Caco-2 (cell line): ENCODE measurements around the gene TCN2. TPM values are rescaled to one million over a fixed set of nuclear protein-coding genes. Genes with fewer than 3 reads are reported as not detected.

Source experiments
- BruUV-seq: library from RNA; stranded (reverse); fragments of 400-500 nt; replicated peaks from 2 replicates; lab custom pipeline; 2021; lab: Mats Ljungman, UMichigan
- CTCF ChIA-PET: fragments of 300-600 bp; sonication (Branson Sonifier 250); formaldehyde crosslinking; loops from one replicate; lab custom pipeline; 2022; ENCODE audit warnings: antibody characterized with exemption; lab: Charles Lee
- POLR2A ChIA-PET: fragments of 300-600 bp; sonication (Branson Sonifier 250); formaldehyde crosslinking; loops from one replicate; lab custom pipeline; 2022; ENCODE audit warnings: antibody characterized with exemption; lab: Charles Lee
- DNase-seq, 2 experiments: peaks; one replicate each; pipeline versions ENCODE4 v3.0.0 to v3.0.0-alpha.2; 2020 to 2022
- H3K27me3 ChIP-seq: replicated peaks from 2 replicates; pipeline ENCODE4 v1.6.0; 2011; ENCODE audit warnings: low read length; ENCODE audit not compliant: control insufficient read depth, insufficient read depth
- H3K36me3 ChIP-seq: 2 replicates; pipeline ENCODE4 v1.5.1; 2011; ENCODE audit warnings: low read length; ENCODE audit not compliant: control insufficient read depth, insufficient read depth
- H3K4me1 ChIP-seq: fragments of 250-450 bp; sonication (Bioruptor Pico); 2 replicates; pipeline ENCODE4 v1.5.1; 2020; ENCODE audit warnings: mild to moderate bottlenecking
- H3K4me3 ChIP-seq: 2 replicates; pipeline ENCODE4 v1.5.1; 2011; ENCODE audit warnings: low read depth, mild to moderate bottlenecking, control low read depth, low read length
- H3K9me3 ChIP-seq: fragments of 250-450 bp; sonication (Bioruptor Pico); 2 replicates; pipeline ENCODE4 v1.5.1; 2020; ENCODE audit warnings: mild to moderate bottlenecking, moderate library complexity
- H3K27ac Mint-ChIP-seq: one replicate; pipeline ENCODE4 v1.8.0; 2022; ENCODE audit warnings: mixed read lengths; ENCODE audit not compliant: unreplicated experiment
- H3K27me3 Mint-ChIP-seq: one replicate; pipeline ENCODE4 v1.8.0; 2022; ENCODE audit warnings: mixed read lengths; ENCODE audit not compliant: insufficient read depth, unreplicated experiment
- H3K36me3 Mint-ChIP-seq: one replicate; pipeline ENCODE4 v1.8.0; 2022; ENCODE audit warnings: mild to moderate bottlenecking, mixed read lengths; ENCODE audit not compliant: insufficient read depth, unreplicated experiment
- H3K4me1 Mint-ChIP-seq: one replicate; pipeline ENCODE4 v1.8.0; 2022; ENCODE audit warnings: low read depth, mixed read lengths; ENCODE audit not compliant: unreplicated experiment
- H3K4me3 Mint-ChIP-seq: one replicate; pipeline ENCODE4 v1.8.0; 2022; ENCODE audit warnings: mild to moderate bottlenecking, moderate library complexity, mixed read lengths; ENCODE audit not compliant: unreplicated experiment
- H3K9me3 Mint-ChIP-seq: one replicate; pipeline ENCODE4 v1.8.0; 2022; ENCODE audit warnings: mixed read lengths; ENCODE audit not compliant: unreplicated experiment
- intact Hi-C: fragments of 100-400 bp; cut with micrococcal nuclease; formaldehyde crosslinking; loops from one replicate; pipeline ENCODE4 v1.10.0; 2022; ENCODE audit not compliant: unreplicated experiment
- total RNA-seq: library from RNA; stranded (reverse); gene quantifications from 2 replicates; pipeline ENCODE4 v1.2.3, GENCODE V29; 2022
- TF ChIP-seq, protein P1 (sequence below), 2 experiments: fragments of 200-600 bp in 1 of 2; IDR thresholded peaks; 1 replicate in 1 of 2; 2 replicates in 1 of 2; pipeline versions ENCODE4 v1.5.1 to v1.8.0; 2011 to 2022; ENCODE audit warnings: antibody characterized with exemption in 1 of 2, control low read depth in 1 of 2, inconsistent platforms in 1 of 2, low read depth in 1 of 2, low read length in 1 of 2, mild to moderate bottlenecking in 1 of 2, moderate library complexity in 1 of 2; ENCODE audit not compliant: insufficient read depth in 1 of 2, severe bottlenecking in 1 of 2, unreplicated experiment in 1 of 2

The TCN2 gene
- total RNA-seq, 1 experiment from 2014 or later = 13.8 TPM

GRCh38 chr22:30607300-30607930 is 441 bp downstream of the TCN2 start:
- POLR2A ChIA-PET = interaction anchor here (0.6 to 1.4 kb wide), 9 partner anchors 9 to 1823 kb away, joined by 3 to 17 read pairs (median 6); partner anchors contain the start of gene PES1
- Mint-ChIP-seq H3K9me3 (no peaks in the 10 kb centered on the region), H3K36me3 (peaks cover 10% of the 10 kb centered on the region), H3K27ac (peak overlapping the region; percentile 58), H3K4me3 (peak overlapping the region; percentile 88), H3K4me1 (peaks cover 17% of the 10 kb centered on the region), H3K27me3 (no peaks in the 10 kb centered on the region)
- H3K4me3 ChIP-seq = peak overlapping the region; percentile 57
- H3K27me3 ChIP-seq = no peaks in the 10 kb centered on the region
- intact Hi-C loops = no loop called here
- DNase-seq = no peak
- no peaks in the 10 kb centered on the region; the same call in 1 of the 2 replicates for H3K36me3 ChIP-seq
- CTCF ChIA-PET = interaction anchor here (0.6 to 2.6 kb wide), 14 partner anchors 11 to 1955 kb away, joined by 3 to 17 read pairs (median 6); partner anchors contain the start of genes LIMK2, SEC14L2 and SLC35E4
- TF ChIP-seq, protein P1, sequence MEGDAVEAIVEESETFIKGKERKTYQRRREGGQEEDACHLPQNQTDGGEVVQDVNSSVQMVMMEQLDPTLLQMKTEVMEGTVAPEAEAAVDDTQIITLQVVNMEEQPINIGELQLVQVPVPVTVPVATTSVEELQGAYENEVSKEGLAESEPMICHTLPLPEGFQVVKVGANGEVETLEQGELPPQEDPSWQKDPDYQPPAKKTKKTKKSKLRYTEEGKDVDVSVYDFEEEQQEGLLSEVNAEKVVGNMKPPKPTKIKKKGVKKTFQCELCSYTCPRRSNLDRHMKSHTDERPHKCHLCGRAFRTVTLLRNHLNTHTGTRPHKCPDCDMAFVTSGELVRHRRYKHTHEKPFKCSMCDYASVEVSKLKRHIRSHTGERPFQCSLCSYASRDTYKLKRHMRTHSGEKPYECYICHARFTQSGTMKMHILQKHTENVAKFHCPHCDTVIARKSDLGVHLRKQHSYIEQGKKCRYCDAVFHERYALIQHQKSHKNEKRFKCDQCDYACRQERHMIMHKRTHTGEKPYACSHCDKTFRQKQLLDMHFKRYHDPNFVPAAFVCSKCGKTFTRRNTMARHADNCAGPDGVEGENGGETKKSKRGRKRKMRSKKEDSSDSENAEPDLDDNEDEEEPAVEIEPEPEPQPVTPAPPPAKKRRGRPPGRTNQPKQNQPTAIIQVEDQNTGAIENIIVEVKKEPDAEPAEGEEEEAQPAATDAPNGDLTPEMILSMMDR (IDR thresholded peaks at IDR 0.05; ENCODE audit: insufficient read depth in 1 of 2, low read depth in 1 of 2, low read length in 1 of 2, severe bottlenecking in 1 of 2, unreplicated experiment in 1 of 2) = no peak
- H3K4me1 ChIP-seq = peaks cover 16% of the 10 kb centered on the region
- H3K9me3 ChIP-seq = no peaks in the 10 kb centered on the region
- TSS peak; percentile 66 for BruUV-seq

DNA sequence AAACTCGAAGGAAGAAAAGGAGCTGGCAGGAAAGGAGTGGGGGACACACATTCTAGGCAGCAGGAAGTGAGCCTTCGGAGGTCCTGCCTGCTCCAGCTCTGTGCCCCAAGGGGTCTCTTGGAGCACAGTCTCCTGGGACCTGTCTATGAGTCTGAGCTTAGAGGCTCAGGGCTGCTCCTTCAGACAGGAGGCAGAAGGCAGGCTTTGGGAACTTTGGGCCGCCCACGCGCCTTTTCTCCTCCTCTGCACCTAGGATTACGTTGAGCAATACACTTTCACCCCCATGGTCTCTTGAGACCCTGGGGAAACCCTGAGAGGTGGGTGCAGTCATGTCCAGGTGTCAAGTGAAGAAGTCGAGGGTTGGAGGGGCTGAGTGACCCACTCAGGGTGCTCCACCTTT is 965 bp downstream of the TCN2 start:
- no peak overlapping the region for H3K4me3 ChIP-seq
- no TSS peak for BruUV-seq
- TF ChIP-seq, protein P1 (IDR thresholded peaks at IDR 0.05; ENCODE audit: insufficient read depth in 1 of 2, low read depth in 1 of 2, low read length in 1 of 2, severe bottlenecking in 1 of 2, unreplicated experiment in 1 of 2) = no peak
- H3K4me1 ChIP-seq = peaks cover 16% of the 10 kb centered on the region
- H3K27me3 ChIP-seq = no peaks in the 10 kb centered on the region
- ChIA-PET POLR2A (interaction anchor here (0.5 to 1.1 kb wide), 2 partner anchors 11 to 177 kb away, joined by 3 read pairs; no protein-coding TSS in a partner anchor), CTCF (interaction anchor here (1.2 to 2.6 kb wide), 4 partner anchors 11 to 147 kb away, joined by 3 to 17 read pairs (median 7); partner anchors contain the start of gene SLC35E4)
- H3K36me3 ChIP-seq = no peaks in the 10 kb centered on the region; the same call in 1 of the 2 replicates
- H3K4me1 Mint-ChIP-seq = peaks cover 17% of the 10 kb centered on the region
- no peaks in the 10 kb centered on the region for H3K9me3 Mint-ChIP-seq
- peaks cover 10% of the 10 kb centered on the region for H3K36me3 Mint-ChIP-seq
- no peak overlapping the region for H3K4me3 Mint-ChIP-seq
- H3K27ac Mint-ChIP-seq = peak overlapping the region; percentile 58
- DNase-seq = no peak
- intact Hi-C loops = no loop called here
- H3K27me3 Mint-ChIP-seq = no peaks in the 10 kb centered on the region
- no peaks in the 10 kb centered on the region for H3K9me3 ChIP-seq

DNA sequence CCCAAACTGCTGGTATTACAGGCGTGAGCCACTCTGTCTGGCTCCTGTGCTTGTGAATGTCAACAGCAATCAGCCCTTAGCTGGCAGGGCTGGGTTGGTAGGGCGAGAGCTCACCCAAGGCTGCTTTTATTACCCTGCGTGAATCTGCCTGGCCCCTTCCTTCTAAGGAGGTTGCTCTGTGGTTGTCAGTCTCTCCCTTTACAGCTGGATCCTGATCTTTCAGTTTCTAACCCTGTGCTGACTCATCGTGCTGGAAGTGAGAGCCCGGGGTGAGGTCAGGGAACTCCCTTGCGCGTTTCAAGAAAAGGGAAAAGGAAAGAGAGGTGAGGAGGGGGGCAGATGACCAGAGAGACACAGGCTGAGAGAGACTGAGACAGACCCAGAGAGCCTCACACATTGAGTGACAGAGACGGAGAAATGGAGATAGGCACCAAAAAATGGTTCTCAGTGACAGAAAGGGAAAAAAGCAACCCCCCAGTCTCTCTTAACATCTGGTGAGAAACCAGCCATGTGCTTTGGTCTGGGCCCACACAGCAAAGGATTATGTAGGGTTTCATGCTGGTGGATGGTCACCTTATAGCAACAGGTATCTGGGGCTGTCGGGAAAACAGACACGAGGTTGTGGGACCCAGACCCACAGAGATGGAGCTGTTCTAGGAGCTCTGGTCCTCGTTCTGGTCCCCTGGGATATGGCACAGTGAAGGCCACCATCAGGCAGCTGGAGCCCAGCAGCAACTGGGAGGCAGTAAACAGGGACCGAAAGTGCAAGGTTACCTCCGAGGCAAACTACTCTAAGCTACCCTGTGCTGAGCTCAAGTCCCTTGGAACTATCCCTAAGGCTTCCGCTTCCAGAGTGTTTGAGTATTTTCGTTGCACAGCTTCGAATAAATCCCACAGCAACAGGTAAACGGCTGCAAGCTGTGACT is 2.5 kb downstream of the TCN2 start:
- Histone ChIP-seq H3K4me1 (peaks cover 16% of the 10 kb centered on the region), H3K4me3 (no peak overlapping the region), H3K9me3 (no peaks in the 10 kb centered on the region), H3K27me3 (no peaks in the 10 kb centered on the region), H3K36me3 (no peaks in the 10 kb centered on the region; the same call in 1 of the 2 replicates)
- peak overlapping the region; percentile 79 for H3K27ac Mint-ChIP-seq
- POLR2A ChIA-PET = no interaction called here
- DNase-seq = peak; percentile 16 to 60
- CTCF ChIA-PET = interaction anchor here (0.9 kb wide), 1 partner anchor 25 kb away, joined by 3 read pairs; no protein-coding TSS in a partner anchor
- H3K27me3 Mint-ChIP-seq = no peaks in the 10 kb centered on the region
- no TSS peak for BruUV-seq
- H3K4me1 Mint-ChIP-seq = peaks cover 17% of the 10 kb centered on the region
- peaks cover 10% of the 10 kb centered on the region for H3K36me3 Mint-ChIP-seq
- H3K4me3 Mint-ChIP-seq = no peak overlapping the region
- H3K9me3 Mint-ChIP-seq = no peaks in the 10 kb centered on the region
- TF ChIP-seq, protein P1 (IDR thresholded peaks at IDR 0.05; ENCODE audit: insufficient read depth in 1 of 2, low read depth in 1 of 2, low read length in 1 of 2, severe bottlenecking in 1 of 2, unreplicated experiment in 1 of 2) = no peak
- intact Hi-C loops = no loop called here
